Measurements from ENCODE around the gene NBPF1.

DNA sequence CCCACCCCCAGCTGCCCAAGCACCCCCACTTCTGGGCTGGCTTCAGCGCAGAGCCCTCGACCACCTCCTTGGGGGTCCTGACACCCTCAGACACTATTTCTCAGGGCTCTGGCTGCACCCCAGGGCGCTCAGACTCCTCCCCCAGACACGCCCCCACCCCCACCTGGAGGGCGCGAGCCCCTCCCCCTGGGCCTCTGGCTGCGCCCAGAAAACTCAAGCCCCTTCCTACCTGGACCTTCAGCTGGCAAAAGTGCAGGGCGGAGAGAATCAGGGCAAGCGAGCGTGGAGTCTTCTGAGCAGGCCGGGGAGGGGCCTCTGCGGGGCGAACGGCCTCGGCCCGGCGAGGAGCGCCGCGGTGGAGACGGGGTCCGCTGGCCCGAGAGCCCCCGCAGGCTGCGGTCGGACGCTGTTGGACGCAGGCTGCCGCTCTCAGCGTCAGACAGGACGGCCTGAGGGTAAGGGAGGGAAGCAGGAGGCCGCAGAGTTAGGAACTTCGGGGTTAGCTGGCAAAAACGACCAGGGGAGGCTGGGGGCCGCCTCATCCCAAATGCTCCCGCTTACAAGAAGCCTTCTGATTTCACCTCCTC lies 17.4 kb upstream of the NBPF1 start:
- TF ChIP-seq, protein P1, sequence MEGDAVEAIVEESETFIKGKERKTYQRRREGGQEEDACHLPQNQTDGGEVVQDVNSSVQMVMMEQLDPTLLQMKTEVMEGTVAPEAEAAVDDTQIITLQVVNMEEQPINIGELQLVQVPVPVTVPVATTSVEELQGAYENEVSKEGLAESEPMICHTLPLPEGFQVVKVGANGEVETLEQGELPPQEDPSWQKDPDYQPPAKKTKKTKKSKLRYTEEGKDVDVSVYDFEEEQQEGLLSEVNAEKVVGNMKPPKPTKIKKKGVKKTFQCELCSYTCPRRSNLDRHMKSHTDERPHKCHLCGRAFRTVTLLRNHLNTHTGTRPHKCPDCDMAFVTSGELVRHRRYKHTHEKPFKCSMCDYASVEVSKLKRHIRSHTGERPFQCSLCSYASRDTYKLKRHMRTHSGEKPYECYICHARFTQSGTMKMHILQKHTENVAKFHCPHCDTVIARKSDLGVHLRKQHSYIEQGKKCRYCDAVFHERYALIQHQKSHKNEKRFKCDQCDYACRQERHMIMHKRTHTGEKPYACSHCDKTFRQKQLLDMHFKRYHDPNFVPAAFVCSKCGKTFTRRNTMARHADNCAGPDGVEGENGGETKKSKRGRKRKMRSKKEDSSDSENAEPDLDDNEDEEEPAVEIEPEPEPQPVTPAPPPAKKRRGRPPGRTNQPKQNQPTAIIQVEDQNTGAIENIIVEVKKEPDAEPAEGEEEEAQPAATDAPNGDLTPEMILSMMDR (IDR thresholded peaks at IDR 0.05), result no peak
- TF ChIP-seq POLR2A (IDR thresholded peaks at IDR 0.05), result no peak
